Gastrocnemius medialis (tissue), 4 donors: ENCODE results near the gene ABHD10.

Experiments
- CTCF ChIP-seq, 5 experiments: fragments of 450-650 bp in 3 of 5; fragments of 200-600 bp in 2 of 5; sonication (generic) in 2 of 5; IDR thresholded peaks in 4 of 5; conservative IDR thresholded peaks in 1 of 5; 1 replicate in 4 of 5; 2 replicates in 1 of 5; pipeline ENCODE4 v1.5.1; 2016 to 2019; ENCODE audit warnings: antibody characterized with exemption in 5 of 5, mild to moderate bottlenecking in 3 of 5, moderate library complexity in 3 of 5
- POLR2A ChIP-seq, 2 donors: fragments of 450-650 bp; IDR thresholded peaks; one replicate each; pipeline ENCODE4 v1.6.1; 2017; ENCODE audit warnings: antibody characterized with exemption in 2 of 2, mild to moderate bottlenecking in 2 of 2, moderate library complexity in 2 of 2

GRCh38 chr3:111999484-112000324, 20.9 kb downstream of the ABHD10 start:
- no peak for TF ChIP-seq CTCF (IDR thresholded peaks at IDR 0.05 in 4 of 5, conservative IDR thresholded peaks at IDR 0.05 in 1 of 5)
- no peak for TF ChIP-seq POLR2A (IDR thresholded peaks at IDR 0.05)
